Neural progenitor cell (in vitro differentiated cells): ENCODE results near the gene TDG. TPM values are rescaled to one million over a fixed set of nuclear protein-coding genes. Genes with fewer than 3 reads are reported as not detected.

ENCODE experiments used
- DNase-seq: peaks from one replicate; pipeline ENCODE4 v3.0.0-alpha.2; 2016; ENCODE audit warnings: low spot score
- H2AFZ ChIP-seq: fragments of 200-600 bp; sonication (generic); replicated peaks from 2 replicates; pipeline ENCODE4 v1.6.1; 2016; ENCODE audit warnings: antibody characterized with exemption
- H3F3A ChIP-seq: fragments of 200-600 bp; sonication (generic); 2 replicates; pipeline ENCODE4 v1.6.1; 2016; ENCODE audit warnings: antibody characterized with exemption, low read depth
- H3K27ac ChIP-seq: fragments of 200-600 bp; sonication (generic); 2 replicates; pipeline ENCODE4 v1.5.1; 2016; ENCODE audit warnings: mild to moderate bottlenecking
- H3K27me3 ChIP-seq: fragments of 200-600 bp; sonication (generic); 2 replicates; pipeline ENCODE4 v1.6.1; 2016; ENCODE audit warnings: mild to moderate bottlenecking, moderate library complexity
- H3K36me3 ChIP-seq: fragments of 200-600 bp; sonication (generic); 2 replicates; pipeline ENCODE4 v1.5.1; 2016
- H3K4me1 ChIP-seq: fragments of 200-600 bp; sonication (generic); 2 replicates; pipeline ENCODE4 v1.6.1; 2016; ENCODE audit warnings: mixed run types
- H3K4me2 ChIP-seq: fragments of 200-600 bp; sonication (generic); 2 replicates; pipeline ENCODE4 v1.6.1; 2016
- H3K4me3 ChIP-seq: fragments of 200-600 bp; sonication (generic); 2 replicates; pipeline ENCODE4 v1.5.1; 2016
- H3K79me2 ChIP-seq: fragments of 200-600 bp; sonication (generic); 2 replicates; pipeline ENCODE4 v1.6.1; 2016; ENCODE audit warnings: low read depth
- H3K9ac ChIP-seq: fragments of 200-600 bp; sonication (generic); 2 replicates; pipeline ENCODE4 v1.6.1; 2016
- H3K9me3 ChIP-seq: fragments of 200-600 bp; sonication (generic); 2 replicates; pipeline ENCODE4 v1.5.1; 2016; ENCODE audit warnings: low read depth
- H4K20me1 ChIP-seq: fragments of 200-600 bp; sonication (generic); 2 replicates; pipeline ENCODE4 v1.6.1; 2016; ENCODE audit warnings: low read depth
- H3K27ac Mint-ChIP-seq: 3 replicates; pipeline ENCODE4 v1.8.0; 2021; ENCODE audit warnings: mixed read lengths
- H3K27me3 Mint-ChIP-seq: 2 replicates; pipeline ENCODE4 v1.8.0; 2022; ENCODE audit warnings: low read depth, mild to moderate bottlenecking, inconsistent platforms, moderate library complexity, mixed read lengths; ENCODE audit not compliant: insufficient read depth
- H3K36me3 Mint-ChIP-seq: 3 replicates; pipeline ENCODE4 v1.8.0; 2021; ENCODE audit warnings: mixed read lengths
- H3K4me1 Mint-ChIP-seq: 3 replicates; pipeline ENCODE4 v1.8.0; 2021; ENCODE audit warnings: mixed read lengths
- H3K4me3 Mint-ChIP-seq: 3 replicates; pipeline ENCODE4 v1.8.0; 2021; ENCODE audit warnings: mild to moderate bottlenecking, moderate library complexity, mixed read lengths
- H3K9me3 Mint-ChIP-seq: 3 replicates; pipeline ENCODE4 v1.8.0; 2020; ENCODE audit warnings: mixed read lengths
- EZH2 ChIP-seq: fragments of 200-600 bp; sonication (generic); IDR thresholded peaks from 2 replicates; pipeline ENCODE4 v1.6.1; 2017; ENCODE audit warnings: antibody characterized with exemption, mild to moderate bottlenecking, moderate library complexity
- EZH2phosphoT487 ChIP-seq: fragments of 200-600 bp; sonication (generic); IDR thresholded peaks from 2 replicates; pipeline ENCODE4 v1.6.1; 2017; ENCODE audit warnings: antibody characterized with exemption
- total RNA-seq: library from RNA; depleted of rRNA; stranded (reverse); fragments of >200 nt; gene quantifications from 2 replicates; pipeline ENCODE4 v1.2.3, GENCODE V29; 2015; ENCODE audit warnings: low replicate concordance
- TF ChIP-seq, protein P1 (sequence below): fragments of 200-600 bp; sonication (generic); IDR thresholded peaks from 2 replicates; pipeline ENCODE4 v1.5.1; 2017; ENCODE audit warnings: antibody characterized with exemption, mild to moderate bottlenecking

The TDG gene
- total RNA-seq, 1 donor from 2014 or later, result 88.1 TPM

GRCh38 chr12:103975368-103975767 is 9.7 kb downstream of the TDG start:
- H4K20me1 ChIP-seq, result peaks cover 67% of the 10 kb centered on the region
- no peaks in the 10 kb centered on the region for H3K4me1 ChIP-seq
- peaks cover 13% of the 10 kb centered on the region for H3K36me3 ChIP-seq
- H3K9me3 ChIP-seq, result no peaks in the 10 kb centered on the region
- H3K27ac Mint-ChIP-seq, result no peak overlapping the region
- no peak overlapping the region for H3K9ac ChIP-seq
- H3K4me3 Mint-ChIP-seq, result no peak overlapping the region
- TF ChIP-seq EZH2phosphoT487 (no peak), EZH2 (no peak)
- TF ChIP-seq, protein P1, sequence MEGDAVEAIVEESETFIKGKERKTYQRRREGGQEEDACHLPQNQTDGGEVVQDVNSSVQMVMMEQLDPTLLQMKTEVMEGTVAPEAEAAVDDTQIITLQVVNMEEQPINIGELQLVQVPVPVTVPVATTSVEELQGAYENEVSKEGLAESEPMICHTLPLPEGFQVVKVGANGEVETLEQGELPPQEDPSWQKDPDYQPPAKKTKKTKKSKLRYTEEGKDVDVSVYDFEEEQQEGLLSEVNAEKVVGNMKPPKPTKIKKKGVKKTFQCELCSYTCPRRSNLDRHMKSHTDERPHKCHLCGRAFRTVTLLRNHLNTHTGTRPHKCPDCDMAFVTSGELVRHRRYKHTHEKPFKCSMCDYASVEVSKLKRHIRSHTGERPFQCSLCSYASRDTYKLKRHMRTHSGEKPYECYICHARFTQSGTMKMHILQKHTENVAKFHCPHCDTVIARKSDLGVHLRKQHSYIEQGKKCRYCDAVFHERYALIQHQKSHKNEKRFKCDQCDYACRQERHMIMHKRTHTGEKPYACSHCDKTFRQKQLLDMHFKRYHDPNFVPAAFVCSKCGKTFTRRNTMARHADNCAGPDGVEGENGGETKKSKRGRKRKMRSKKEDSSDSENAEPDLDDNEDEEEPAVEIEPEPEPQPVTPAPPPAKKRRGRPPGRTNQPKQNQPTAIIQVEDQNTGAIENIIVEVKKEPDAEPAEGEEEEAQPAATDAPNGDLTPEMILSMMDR, result no peak
- H3F3A ChIP-seq, result no peaks in the 10 kb centered on the region
- no peak overlapping the region for H3K4me3 ChIP-seq
- no peaks in the 10 kb centered on the region for H3K27me3 ChIP-seq
- no peak overlapping the region for H3K4me2 ChIP-seq
- H3K79me2 ChIP-seq, result peaks cover 86% of the 10 kb centered on the region
- no peaks in the 10 kb centered on the region for H3K27me3 Mint-ChIP-seq
- H3K36me3 Mint-ChIP-seq, result peaks cover 19% of the 10 kb centered on the region
- no peak overlapping the region for H3K27ac ChIP-seq
- no peak overlapping the region for H2AFZ ChIP-seq
- DNase-seq, result no peak
- H3K9me3 Mint-ChIP-seq, result no peaks in the 10 kb centered on the region
- H3K4me1 Mint-ChIP-seq, result no peaks in the 10 kb centered on the region

DNA sequence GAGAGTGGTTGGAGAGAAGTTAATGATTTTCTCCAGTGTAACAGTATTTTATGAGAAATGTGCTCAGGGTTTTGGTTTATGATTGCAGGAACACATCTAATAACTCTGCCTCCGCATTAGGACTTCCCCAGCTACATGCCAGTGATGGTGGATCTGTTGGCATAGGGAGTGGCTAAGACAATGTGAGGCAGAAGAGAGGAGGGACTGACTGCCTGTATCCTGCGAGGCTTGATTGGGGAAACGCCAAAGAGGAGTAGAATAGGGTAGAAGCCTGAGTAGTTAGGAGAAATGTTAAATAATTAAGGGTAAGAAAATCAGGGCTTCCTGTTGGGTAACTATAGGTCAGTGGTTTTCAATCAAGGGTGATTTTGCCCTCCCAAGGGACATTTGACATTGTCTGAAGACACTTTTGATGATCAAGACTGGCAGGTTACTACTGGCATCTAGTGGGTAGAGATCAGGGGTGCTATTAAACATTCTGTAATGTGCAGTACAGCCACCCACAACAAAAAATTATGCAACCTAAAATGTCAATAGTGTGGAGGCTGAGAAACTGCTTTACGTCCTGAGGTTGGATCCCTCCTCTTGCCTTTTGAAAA is 12.8 kb downstream of the TDG start:
- no peak for DNase-seq
- H3K9me3 ChIP-seq, result no peaks in the 10 kb centered on the region
- H3K27me3 ChIP-seq, result no peaks in the 10 kb centered on the region
- TF ChIP-seq, protein P1, result no peak
- TF ChIP-seq EZH2 (no peak), EZH2phosphoT487 (no peak)
- no peak overlapping the region for H2AFZ ChIP-seq
- H3K79me2 ChIP-seq, result peaks cover 60% of the 10 kb centered on the region
- no peak overlapping the region for H3K9ac ChIP-seq
- no peak overlapping the region for H3K4me2 ChIP-seq
- H3F3A ChIP-seq, result peaks cover 4% of the 10 kb centered on the region
- H3K36me3 Mint-ChIP-seq, result peaks cover 22% of the 10 kb centered on the region
- no peaks in the 10 kb centered on the region for H3K4me1 ChIP-seq
- H4K20me1 ChIP-seq, result peaks cover 38% of the 10 kb centered on the region
- no peaks in the 10 kb centered on the region for H3K4me1 Mint-ChIP-seq
- H3K9me3 Mint-ChIP-seq, result no peaks in the 10 kb centered on the region
- H3K27ac Mint-ChIP-seq, result no peak overlapping the region
- no peak overlapping the region for H3K4me3 Mint-ChIP-seq
- no peak overlapping the region for H3K27ac ChIP-seq
- H3K4me3 ChIP-seq, result no peak overlapping the region
- peaks cover 29% of the 10 kb centered on the region for H3K36me3 ChIP-seq
- H3K27me3 Mint-ChIP-seq, result no peaks in the 10 kb centered on the region

- H3F3A ChIP-seq, result peaks cover 13% of the 10 kb centered on the region
- no peak overlapping the region for H3K9ac ChIP-seq
- H3K27me3 ChIP-seq, result no peaks in the 10 kb centered on the region
- H3K4me3 Mint-ChIP-seq, result no peak overlapping the region
- H4K20me1 ChIP-seq, result no peaks in the 10 kb centered on the region
- DNase-seq, result no peak
- no peak overlapping the region for H3K27ac Mint-ChIP-seq
- no peak overlapping the region for H3K27ac ChIP-seq
- no peaks in the 10 kb centered on the region for H3K4me1 Mint-ChIP-seq
- no peaks in the 10 kb centered on the region for H3K79me2 ChIP-seq
- no peak overlapping the region for H3K4me2 ChIP-seq
- no peak overlapping the region for H3K4me3 ChIP-seq
- peaks cover 16% of the 10 kb centered on the region for H3K36me3 Mint-ChIP-seq
- no peaks in the 10 kb centered on the region for H3K4me1 ChIP-seq
- peaks cover 38% of the 10 kb centered on the region for H3K36me3 ChIP-seq
- no peaks in the 10 kb centered on the region for H3K9me3 Mint-ChIP-seq
- no peaks in the 10 kb centered on the region for H3K9me3 ChIP-seq
- no peaks in the 10 kb centered on the region for H3K27me3 Mint-ChIP-seq
- no peak for TF ChIP-seq EZH2
- TF ChIP-seq EZH2phosphoT487, result no peak
- TF ChIP-seq, protein P1, result no peak
- H2AFZ ChIP-seq, result no peak overlapping the region
Measured at GRCh38 chr12:103986829-103987228, 21.2 kb downstream of the TDG start.
